HG03575 (cell line): Measurements from ENCODE around the gene MS4A4E.
"Not testable (repeated sequence)": the region's sequence is repeated elsewhere in the genome, so short reads cannot be mapped to it uniquely, and the experiment has no call there.

Source experiments
- ATAC-seq: cut with Tn5 transposase; IDR thresholded peaks from one replicate; pipeline ENCODE4 v1.9.1; 2021; ENCODE audit not compliant: unreplicated experiment, insufficient number of reproducible peaks, low FRiP score; ENCODE audit errors: extremely low read depth

MS4A4E gene

DNA sequence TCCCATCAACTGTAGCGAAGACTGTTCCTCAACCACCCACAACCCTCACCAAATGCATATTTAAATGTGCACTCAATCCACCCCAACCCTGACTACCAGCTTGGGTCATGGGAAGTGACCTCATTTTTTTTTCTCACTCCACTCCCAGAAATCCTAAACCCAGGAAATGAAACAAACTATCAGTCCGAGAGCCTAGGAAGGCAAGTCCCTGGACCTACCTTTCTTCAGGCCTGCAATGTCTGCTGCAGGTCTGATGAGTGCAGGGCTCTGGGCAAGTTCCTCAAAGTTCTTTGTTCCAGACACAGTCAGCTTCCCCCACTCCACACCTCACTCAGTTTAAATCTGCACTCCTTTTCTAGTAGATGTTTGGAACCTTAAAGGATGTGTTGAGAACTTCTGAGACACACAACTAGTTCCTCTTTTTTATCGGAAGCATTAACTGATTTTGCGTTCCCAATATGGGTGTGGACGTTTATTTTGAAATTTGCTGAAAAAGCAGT is at the start of gene MS4A4E:
MS4A4E (minus strand) TSS at position 398 of the 500 bp plus-strand sequence. CDS start 13,082 bp downstream, outside the sequence.
- ATAC-seq: no peak

- ATAC-seq: no peak
Observed at GRCh38 chr11:60292145-60292544, 49.2 kb upstream of the MS4A4E start.

GRCh38 chr11:60288531-60288930 is 45.6 kb upstream of the MS4A4E start:
- no peak for ATAC-seq

- ATAC-seq: not testable (repeated sequence)
Observed at GRCh38 chr11:60285411-60286126, 42.6 kb upstream of the MS4A4E start.

GRCh38 chr11:60282286-60282685 is 39.3 kb upstream of the MS4A4E start:
- ATAC-seq: no peak

DNA sequence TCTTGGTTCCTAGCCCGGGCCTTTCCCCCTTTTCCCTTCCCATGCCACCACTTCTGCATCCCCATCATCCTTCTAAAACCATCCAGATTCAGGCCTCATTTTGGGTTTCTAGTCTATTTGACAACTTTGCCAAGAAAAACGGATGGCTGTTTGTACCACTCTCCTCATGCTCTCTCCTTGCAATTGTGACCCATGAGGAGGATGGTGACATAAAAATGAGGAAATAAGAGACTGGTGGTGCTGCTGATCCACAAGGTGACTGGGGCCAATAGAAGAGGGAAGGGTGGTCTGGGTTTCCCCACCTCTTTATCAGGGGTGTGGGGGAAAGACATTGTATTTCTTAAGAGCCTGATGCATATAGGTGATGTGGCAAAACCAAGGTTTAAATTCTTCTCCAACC is 38.5 kb upstream of the MS4A4E start:
- ATAC-seq: no peak

DNA sequence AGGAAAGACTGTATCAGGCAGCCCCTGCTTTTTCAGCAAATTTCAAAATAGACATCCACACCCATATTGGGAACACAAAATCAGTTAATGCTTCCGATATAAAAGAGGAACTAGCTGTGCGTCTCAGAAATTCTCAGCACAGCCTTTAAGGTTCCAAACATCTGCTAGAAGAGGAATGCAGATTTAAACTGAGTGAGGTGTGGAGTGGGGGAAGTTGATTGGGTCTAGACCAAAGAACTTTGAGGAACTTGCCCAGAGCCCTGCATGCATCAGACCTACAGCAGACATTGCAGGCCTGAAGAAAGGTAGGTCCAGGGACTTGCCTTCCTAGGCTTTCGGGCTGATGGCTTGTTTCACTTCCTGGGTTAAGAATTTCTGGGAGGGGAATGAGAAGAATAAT is 37.5 kb upstream of the MS4A4E start, which contains the start of gene MS4A4A:
MS4A4A (plus strand) TSS at position 255 of the 400 bp plus-strand sequence; CDS start at position 265, 10 bp downstream.
- no peak for ATAC-seq

DNA sequence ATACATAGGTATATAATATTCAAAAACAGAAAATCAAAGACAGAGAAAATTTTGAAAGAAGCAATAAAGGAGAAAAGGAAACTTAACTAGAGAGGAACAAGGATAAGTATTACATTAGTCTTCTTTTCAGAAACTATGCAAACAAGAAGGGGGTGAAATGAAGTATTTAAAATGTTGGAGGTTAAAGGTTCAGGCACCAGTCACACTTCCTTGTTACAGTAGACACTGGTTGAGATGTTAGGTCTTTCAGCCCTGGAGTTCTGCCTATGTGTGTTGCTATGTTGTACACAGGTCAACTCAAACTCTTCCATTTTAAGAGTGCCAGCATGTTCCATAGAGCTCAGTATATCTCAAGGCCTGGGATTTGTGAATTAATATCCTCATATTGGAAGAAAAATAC is 31.5 kb upstream of the MS4A4E start:
- ATAC-seq: no peak

- no peak for ATAC-seq
Observed at GRCh38 chr11:60265373-60266214, 22.7 kb upstream of the MS4A4E start.

- no peak for ATAC-seq
Observed at GRCh38 chr11:60264644-60265043, 21.7 kb upstream of the MS4A4E start.

GRCh38 chr11:60263402-60263801 is 20.5 kb upstream of the MS4A4E start:
- no peak for ATAC-seq

DNA sequence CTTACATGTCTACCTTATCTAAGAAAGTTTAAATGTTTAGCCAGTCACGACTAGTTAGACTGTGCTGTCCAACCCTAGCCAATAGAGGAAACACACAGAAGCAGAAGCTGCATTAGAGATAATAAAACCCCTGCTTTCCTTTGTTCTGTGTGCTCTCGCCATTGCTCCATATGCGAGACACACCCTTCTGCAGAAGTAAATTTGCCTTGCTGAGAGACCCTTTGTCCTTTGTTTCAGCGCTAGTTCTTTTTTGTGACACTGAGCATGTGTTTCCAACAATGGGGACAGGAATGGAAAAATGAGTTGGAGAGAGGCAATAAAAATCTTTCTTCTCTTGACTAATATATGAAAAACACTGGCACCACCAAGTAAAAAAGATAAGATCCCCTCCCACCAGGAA is 18.1 kb upstream of the MS4A4E start:
- no peak for ATAC-seq

- ATAC-seq: no peak
Observed at GRCh38 chr11:60257956-60258722, 15.2 kb upstream of the MS4A4E start.

- no peak for ATAC-seq
Observed at GRCh38 chr11:60252213-60253108, 9.5 kb upstream of the MS4A4E start.

- ATAC-seq: no peak
Observed at GRCh38 chr11:60251485-60252212, 8.7 kb upstream of the MS4A4E start.

- ATAC-seq: no peak
Observed at GRCh38 chr11:60241786-60242185, 1.2 kb downstream of the MS4A4E start.

DNA sequence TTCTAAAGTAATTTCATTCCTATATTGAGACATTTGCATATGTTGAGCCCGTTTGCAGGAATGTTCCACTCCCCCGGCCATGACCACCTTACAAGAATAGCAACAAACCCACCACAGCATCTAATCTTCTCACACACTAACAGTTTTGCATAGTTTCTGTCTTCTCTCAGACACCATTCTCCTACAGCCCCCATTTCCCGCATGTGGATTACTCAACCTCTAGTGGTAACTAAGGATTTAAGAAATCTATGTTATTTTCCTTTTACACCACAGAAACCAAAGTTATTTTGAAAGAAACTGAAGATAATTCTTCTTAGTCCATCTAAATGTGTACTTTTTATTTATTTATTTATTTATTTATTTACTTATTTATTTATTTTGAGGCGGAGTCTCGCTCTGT is 2.3 kb downstream of the MS4A4E start:
- no peak for ATAC-seq

DNA sequence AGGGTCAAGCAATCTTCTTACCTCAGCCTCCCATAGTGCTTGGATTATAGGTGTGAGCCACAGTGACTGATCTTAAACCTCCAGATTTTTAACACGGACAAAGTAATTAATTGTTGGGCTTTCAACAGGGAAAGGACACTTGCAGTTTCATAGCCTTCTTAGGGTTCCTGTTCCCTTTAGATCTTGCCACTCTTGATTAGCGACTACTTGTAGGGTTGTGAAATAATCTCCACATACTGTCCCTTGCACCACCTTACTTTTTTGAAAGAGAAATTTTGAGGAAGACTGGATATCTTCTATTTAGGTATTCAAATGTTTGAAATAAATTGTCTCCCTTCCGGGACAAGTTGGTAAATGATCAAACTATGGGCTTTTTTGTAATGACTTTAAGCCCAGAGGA is 7.6 kb downstream of the MS4A4E start:
- ATAC-seq: no peak
